ENCODE measurements around the gene SCN10A.

The SCN10A gene

GRCh38 chr3:38726751-38727150 is 89.3 kb downstream of the SCN10A start:
- H3K27me3 ChIP-seq (ENCODE audit: control insufficient read depth in 1 of 2, insufficient read depth in 1 of 2, low read length in 2 of 2): peaks cover 0 to 13% of the 10 kb centered on the region in 2 experiments
- DNase-seq: no peak
- no peaks in the 10 kb centered on the region for H3K79me1 ChIP-seq (replicated peaks; ENCODE audit: low read length, poor library complexity, severe bottlenecking)
- H2AFZ ChIP-seq (ENCODE audit: low read depth, low read length): no peak overlapping the region
- no peak overlapping the region for H2BK120ac ChIP-seq (ENCODE audit: low read depth, low read length)
- H4K8ac ChIP-seq (ENCODE audit: low read length): no peak overlapping the region
- no peak overlapping the region for H3K18ac ChIP-seq (ENCODE audit: low read depth in 1 of 2, low read length in 2 of 2)
- H2BK5ac ChIP-seq (ENCODE audit: low read depth, low read length, poor library complexity, severe bottlenecking): no peak overlapping the region
- H3K4me2 ChIP-seq (ENCODE audit: low read length, poor library complexity, severe bottlenecking): no peak overlapping the region
- H2AK5ac ChIP-seq (ENCODE audit: low read length, severe bottlenecking): no peak overlapping the region
- H3K14ac ChIP-seq (ENCODE audit: low read length in 2 of 2): no peak overlapping the region
- H2BK15ac ChIP-seq (ENCODE audit: low read depth, poor library complexity, severe bottlenecking): no peak overlapping the region
- no peak overlapping the region for H3K4ac ChIP-seq (ENCODE audit: low read depth in 1 of 2, low read length in 2 of 2)
- no peak overlapping the region for H3K9ac ChIP-seq (ENCODE audit: low read length)
- H3K27ac ChIP-seq (ENCODE audit: low read length, poor library complexity, severe bottlenecking): no peak overlapping the region
- H3K36me3 ChIP-seq (ENCODE audit: control insufficient read depth in 1 of 2, insufficient read depth in 2 of 2, low read depth in 1 of 2, low read length in 2 of 2): no peaks in the 10 kb centered on the region
- no peaks in the 10 kb centered on the region for H3K4me1 ChIP-seq (ENCODE audit: control insufficient read depth, insufficient read depth, low read depth, low read length)
- no peak overlapping the region for H3K23ac ChIP-seq (ENCODE audit: low read length in 2 of 2)
- no peak overlapping the region for H2BK12ac ChIP-seq (ENCODE audit: low read length in 2 of 2)
- WGBS: 85% methylated on average over 7 of the region's 7 CpGs
- H3K4me3 ChIP-seq (ENCODE audit: insufficient read depth in 1 of 2, low read depth in 1 of 2, low read length in 2 of 2): no peak overlapping the region
- no peaks in the 10 kb centered on the region for H3K9me3 ChIP-seq (ENCODE audit: control insufficient read depth, low read length)
- no peak overlapping the region for H4K91ac ChIP-seq (ENCODE audit: low read length)

GRCh38 chr3:38725726-38726419 is 90.1 kb downstream of the SCN10A start:
- Histone ChIP-seq H3K9me3 (ENCODE audit: control insufficient read depth, low read length) (no peaks in the 10 kb centered on the region), H2BK5ac (ENCODE audit: low read depth, low read length, poor library complexity, severe bottlenecking) (no peak overlapping the region), H3K4me1 (ENCODE audit: control insufficient read depth, insufficient read depth, low read depth, low read length) (no peaks in the 10 kb centered on the region), H3K18ac (ENCODE audit: low read depth in 1 of 2, low read length in 2 of 2) (no peak overlapping the region), H2AFZ (ENCODE audit: low read depth, low read length) (no peak overlapping the region), H4K8ac (ENCODE audit: low read length) (no peak overlapping the region), H4K91ac (ENCODE audit: low read length) (no peak overlapping the region), H3K9ac (ENCODE audit: low read length) (no peak overlapping the region), H3K23ac (ENCODE audit: low read length in 2 of 2) (no peak overlapping the region), H2BK15ac (ENCODE audit: low read depth, poor library complexity, severe bottlenecking) (no peak overlapping the region), H3K36me3 (ENCODE audit: control insufficient read depth in 1 of 2, insufficient read depth in 2 of 2, low read depth in 1 of 2, low read length in 2 of 2) (no peaks in the 10 kb centered on the region), H3K4me2 (ENCODE audit: low read length, poor library complexity, severe bottlenecking) (no peak overlapping the region), H3K79me1 (replicated peaks; ENCODE audit: low read length, poor library complexity, severe bottlenecking) (no peaks in the 10 kb centered on the region), H2BK120ac (ENCODE audit: low read depth, low read length) (no peak overlapping the region), H3K27me3 (ENCODE audit: control insufficient read depth in 1 of 2, insufficient read depth in 1 of 2, low read length in 2 of 2) (peaks cover 0 to 15% of the 10 kb centered on the region in 2 experiments), H2AK5ac (ENCODE audit: low read length, severe bottlenecking) (no peak overlapping the region), H3K4me3 (ENCODE audit: insufficient read depth in 1 of 2, low read depth in 1 of 2, low read length in 2 of 2) (no peak overlapping the region), H2BK12ac (ENCODE audit: low read length in 2 of 2) (no peak overlapping the region), H3K27ac (ENCODE audit: low read length, poor library complexity, severe bottlenecking) (no peak overlapping the region), H3K14ac (ENCODE audit: low read length in 2 of 2) (no peak overlapping the region), H3K4ac (ENCODE audit: low read depth in 1 of 2, low read length in 2 of 2) (no peak overlapping the region)
- peak; percentile 7 for DNase-seq
- 46% methylated on average over 3 of the region's 5 CpGs for WGBS

GRCh38 chr3:38724392-38724736 is 91.7 kb downstream of the SCN10A start:
- Histone ChIP-seq H2BK120ac (ENCODE audit: low read depth, low read length) (no peak overlapping the region), H4K91ac (ENCODE audit: low read length) (no peak overlapping the region), H3K23ac (ENCODE audit: low read length in 2 of 2) (no peak overlapping the region), H3K9me3 (ENCODE audit: control insufficient read depth, low read length) (no peaks in the 10 kb centered on the region), H3K36me3 (ENCODE audit: control insufficient read depth in 1 of 2, insufficient read depth in 2 of 2, low read depth in 1 of 2, low read length in 2 of 2) (no peaks in the 10 kb centered on the region), H3K9ac (ENCODE audit: low read length) (no peak overlapping the region), H2BK15ac (ENCODE audit: low read depth, poor library complexity, severe bottlenecking) (no peak overlapping the region), H3K4ac (ENCODE audit: low read depth in 1 of 2, low read length in 2 of 2) (no peak overlapping the region), H3K4me1 (ENCODE audit: control insufficient read depth, insufficient read depth, low read depth, low read length) (peaks cover 1% of the 10 kb centered on the region), H3K79me1 (replicated peaks; ENCODE audit: low read length, poor library complexity, severe bottlenecking) (no peaks in the 10 kb centered on the region), H2AK5ac (ENCODE audit: low read length, severe bottlenecking) (no peak overlapping the region), H2AFZ (ENCODE audit: low read depth, low read length) (no peak overlapping the region), H3K14ac (ENCODE audit: low read length in 2 of 2) (no peak overlapping the region), H3K4me3 (ENCODE audit: insufficient read depth in 1 of 2, low read depth in 1 of 2, low read length in 2 of 2) (no peak overlapping the region), H3K4me2 (ENCODE audit: low read length, poor library complexity, severe bottlenecking) (no peak overlapping the region), H3K18ac (ENCODE audit: low read depth in 1 of 2, low read length in 2 of 2) (no peak overlapping the region), H4K8ac (ENCODE audit: low read length) (no peak overlapping the region), H3K27ac (ENCODE audit: low read length, poor library complexity, severe bottlenecking) (no peak overlapping the region), H2BK5ac (ENCODE audit: low read depth, low read length, poor library complexity, severe bottlenecking) (no peak overlapping the region), H2BK12ac (ENCODE audit: low read length in 2 of 2) (no peak overlapping the region), H3K27me3 (ENCODE audit: control insufficient read depth in 1 of 2, insufficient read depth in 1 of 2, low read length in 2 of 2) (peaks cover 0 to 18% of the 10 kb centered on the region in 2 experiments)
- WGBS: 88% methylated on average over 2 of the region's 2 CpGs
- DNase-seq: no peak

- Histone ChIP-seq H3K23ac (ENCODE audit: low read length in 2 of 2) (no peak overlapping the region), H3K4ac (ENCODE audit: low read depth in 1 of 2, low read length in 2 of 2) (no peak overlapping the region), H3K4me1 (ENCODE audit: control insufficient read depth, insufficient read depth, low read depth, low read length) (peaks cover 1% of the 10 kb centered on the region), H2BK12ac (ENCODE audit: low read length in 2 of 2) (no peak overlapping the region), H4K8ac (ENCODE audit: low read length) (no peak overlapping the region), H3K18ac (ENCODE audit: low read depth in 1 of 2, low read length in 2 of 2) (no peak overlapping the region), H3K27ac (ENCODE audit: low read length, poor library complexity, severe bottlenecking) (no peak overlapping the region), H3K4me2 (ENCODE audit: low read length, poor library complexity, severe bottlenecking) (no peak overlapping the region), H3K79me1 (replicated peaks; ENCODE audit: low read length, poor library complexity, severe bottlenecking) (no peaks in the 10 kb centered on the region), H3K27me3 (ENCODE audit: control insufficient read depth in 1 of 2, insufficient read depth in 1 of 2, low read length in 2 of 2) (peaks cover 1 to 18% of the 10 kb centered on the region in 2 experiments), H3K9me3 (ENCODE audit: control insufficient read depth, low read length) (no peaks in the 10 kb centered on the region), H3K36me3 (ENCODE audit: control insufficient read depth in 1 of 2, insufficient read depth in 2 of 2, low read depth in 1 of 2, low read length in 2 of 2) (no peaks in the 10 kb centered on the region), H2BK120ac (ENCODE audit: low read depth, low read length) (no peak overlapping the region), H2AK5ac (ENCODE audit: low read length, severe bottlenecking) (no peak overlapping the region), H2AFZ (ENCODE audit: low read depth, low read length) (no peak overlapping the region), H4K91ac (ENCODE audit: low read length) (no peak overlapping the region), H3K9ac (ENCODE audit: low read length) (no peak overlapping the region), H2BK15ac (ENCODE audit: low read depth, poor library complexity, severe bottlenecking) (no peak overlapping the region), H3K14ac (ENCODE audit: low read length in 2 of 2) (no peak overlapping the region), H2BK5ac (ENCODE audit: low read depth, low read length, poor library complexity, severe bottlenecking) (no peak overlapping the region), H3K4me3 (ENCODE audit: insufficient read depth in 1 of 2, low read depth in 1 of 2, low read length in 2 of 2) (no peak overlapping the region)
- DNase-seq: no peak
- WGBS: 61% methylated on average over 14 of the region's 16 CpGs
Measured at GRCh38 chr3:38723569-38724391, 92.2 kb downstream of the SCN10A start.
